H9 (cell line): ENCODE results near the gene NQO1. TPM values are rescaled to one million over a fixed set of nuclear protein-coding genes. Genes with fewer than 3 reads are reported as not detected.

Source experiments
- DNase-seq: peaks from one replicate; pipeline ENCODE4 v3.0.0-alpha.2; 2017
- H2AFZ ChIP-seq: one replicate; pipeline ENCODE4 v1.6.1; 2013; ENCODE audit warnings: mild to moderate bottlenecking, low read length, control low read depth, moderate library complexity
- H2AK5ac ChIP-seq: 2 replicates; pipeline ENCODE4 v1.6.1; 2013; ENCODE audit warnings: low read length, control low read depth, mixed read lengths; ENCODE audit not compliant: insufficient read length
- H2BK120ac ChIP-seq: one replicate; pipeline ENCODE4 v1.6.1; 2013; ENCODE audit warnings: low read depth, mild to moderate bottlenecking, low read length, control low read depth, inconsistent platforms; ENCODE audit not compliant: poor library complexity, severe bottlenecking
- H2BK12ac ChIP-seq: 2 replicates; pipeline ENCODE4 v1.6.1; 2013; ENCODE audit warnings: low read length, control low read depth, mixed read lengths, low read depth; ENCODE audit not compliant: insufficient read length
- H2BK15ac ChIP-seq: 2 replicates; pipeline ENCODE4 v1.6.1; 2013; ENCODE audit warnings: low read depth, low read length, control low read depth
- H2BK20ac ChIP-seq: one replicate; pipeline ENCODE4 v1.6.1; 2013; ENCODE audit warnings: low read depth, mild to moderate bottlenecking, low read length, control low read depth, inconsistent platforms; ENCODE audit not compliant: poor library complexity, severe bottlenecking
- H2BK5ac ChIP-seq: 2 replicates; pipeline ENCODE4 v1.6.1; 2013; ENCODE audit warnings: low read length, control low read depth, mixed read lengths; ENCODE audit not compliant: insufficient read length
- H3K14ac ChIP-seq: 2 replicates; pipeline ENCODE4 v1.6.1; 2013; ENCODE audit warnings: low read length, control low read depth; ENCODE audit not compliant: insufficient read depth
- H3K18ac ChIP-seq: 2 replicates; pipeline ENCODE4 v1.6.1; 2013; ENCODE audit warnings: low read depth, mild to moderate bottlenecking, mixed read lengths, low read length, control low read depth; ENCODE audit not compliant: insufficient read length
- H3K23ac ChIP-seq: 2 replicates; pipeline ENCODE4 v1.6.1; 2013; ENCODE audit warnings: low read length, control low read depth, mixed read lengths, low read depth; ENCODE audit not compliant: insufficient read length
- H3K23me2 ChIP-seq: 2 replicates; pipeline ENCODE4 v1.6.1; 2013; ENCODE audit warnings: low read depth, mild to moderate bottlenecking, mixed read lengths, low read length, control low read depth; ENCODE audit not compliant: insufficient read length, poor library complexity, severe bottlenecking
- H3K27ac ChIP-seq: 2 replicates; pipeline ENCODE4 v1.5.1; 2013; ENCODE audit warnings: low read length, control low read depth, mixed read lengths, low read depth; ENCODE audit not compliant: insufficient read length
- H3K27me3 ChIP-seq: 2 replicates; pipeline ENCODE4 v1.6.1; 2013; ENCODE audit warnings: low read length, control low read depth, inconsistent platforms; ENCODE audit not compliant: insufficient read depth
- H3K4ac ChIP-seq: 2 replicates; pipeline ENCODE4 v1.6.1; 2013; ENCODE audit warnings: low read depth, mild to moderate bottlenecking, control low read depth, inconsistent platforms, low read length, moderate library complexity
- H3K4me1 ChIP-seq: 2 replicates; pipeline ENCODE4 v1.6.1; 2013; ENCODE audit warnings: low read length, control low read depth, inconsistent platforms; ENCODE audit not compliant: insufficient read depth
- H3K4me2 ChIP-seq: 2 replicates; pipeline ENCODE4 v1.6.1; 2013; ENCODE audit warnings: low read length, control low read depth, mixed read lengths; ENCODE audit not compliant: insufficient read length, insufficient read depth
- H3K56ac ChIP-seq: 2 replicates; pipeline ENCODE4 v1.6.1; 2013; ENCODE audit warnings: low read depth, mild to moderate bottlenecking, mixed read lengths, low read length, control low read depth; ENCODE audit not compliant: insufficient read length
- H3K79me1 ChIP-seq: 2 replicates; pipeline ENCODE4 v1.6.1; 2013; ENCODE audit warnings: low read depth, mild to moderate bottlenecking, moderate library complexity, low read length, control low read depth, inconsistent platforms; ENCODE audit not compliant: insufficient read depth, poor library complexity, severe bottlenecking
- H3K79me2 ChIP-seq: 2 replicates; pipeline ENCODE4 v1.6.1; 2013; ENCODE audit warnings: low read length, control low read depth, inconsistent platforms; ENCODE audit not compliant: insufficient read depth
- H3K9ac ChIP-seq: 2 replicates; pipeline ENCODE4 v1.6.1; 2013; ENCODE audit warnings: low read length, control low read depth, mixed read lengths; ENCODE audit not compliant: insufficient read length; ENCODE audit errors: extremely low read depth
- H3K9me3 ChIP-seq: one replicate; pipeline ENCODE4 v1.6.1; 2013; ENCODE audit warnings: low read depth, low read length, inconsistent platforms; ENCODE audit not compliant: control insufficient read depth
- H3T11ph ChIP-seq: one replicate; pipeline ENCODE4 v1.6.1; 2013; ENCODE audit warnings: mild to moderate bottlenecking, low read length, control low read depth, inconsistent platforms
- H4K20me1 ChIP-seq: one replicate; pipeline ENCODE4 v1.6.1; 2013; ENCODE audit not compliant: control insufficient read depth, insufficient read length, insufficient read depth
- H4K5ac ChIP-seq: 2 replicates; pipeline ENCODE4 v1.6.1; 2013; ENCODE audit warnings: low read depth, mild to moderate bottlenecking, mixed read lengths, low read length, control low read depth; ENCODE audit not compliant: insufficient read length
- H4K8ac ChIP-seq: replicated peaks from 2 replicates; pipeline ENCODE4 v1.6.1; 2013; ENCODE audit warnings: low read length, control low read depth, mixed read lengths, low read depth; ENCODE audit not compliant: insufficient read length
- H4K91ac ChIP-seq: 2 replicates; pipeline ENCODE4 v1.6.1; 2013; ENCODE audit warnings: low read depth, mild to moderate bottlenecking, moderate library complexity, mixed read lengths, low read length, control low read depth; ENCODE audit not compliant: insufficient read length
- H3K27ac Mint-ChIP-seq, 3 experiments: 2 replicates in 2 of 3; 3 replicates in 1 of 3; pipeline ENCODE4 v1.8.0; 2020 to 2021; ENCODE audit warnings: mixed read lengths in 3 of 3, mild to moderate bottlenecking in 1 of 3, moderate library complexity in 1 of 3
- H3K27me3 Mint-ChIP-seq: 2 replicates; pipeline ENCODE4 v1.8.0; 2021; ENCODE audit warnings: low read depth, mild to moderate bottlenecking, moderate library complexity, mixed read lengths
- H3K36me3 Mint-ChIP-seq, 3 experiments: 2 replicates in 2 of 3; 3 replicates in 1 of 3; pipeline ENCODE4 v1.8.0; 2020 to 2021; ENCODE audit warnings: low read depth in 3 of 3, mixed read lengths in 3 of 3; ENCODE audit not compliant: insufficient read depth in 1 of 3
- H3K4me1 Mint-ChIP-seq, 2 experiments: 2 replicates each; pipeline ENCODE4 v1.8.0; 2020; ENCODE audit warnings: mixed read lengths in 2 of 2
- H3K4me3 Mint-ChIP-seq, 2 experiments: 2 replicates in 1 of 2; 3 replicates in 1 of 2; pipeline ENCODE4 v1.8.0; 2020 to 2021; ENCODE audit warnings: mild to moderate bottlenecking in 2 of 2, mixed read lengths in 2 of 2, moderate library complexity in 1 of 2
- H3K9me3 Mint-ChIP-seq, 2 experiments: 2 replicates in 1 of 2; 3 replicates in 1 of 2; pipeline ENCODE4 v1.8.0; 2020; ENCODE audit warnings: mild to moderate bottlenecking in 2 of 2, mixed read lengths in 2 of 2, moderate library complexity in 1 of 2
- WGBS: extraction: QIAGEN DNeasy Blood & Tissue Kit; methylation state at CpG from one replicate; pipeline ENCODE4 v1.1.7; 2013; ENCODE audit warnings: missing lambda C conversion rate, low lambda C conversion rate, mixed read lengths; ENCODE audit not compliant: insufficient read length; ENCODE audit errors: extremely low coverage; 5-methylcytosine and 5-hydroxymethylcytosine counted together
- total RNA-seq: library from RNA; stranded (reverse); gene quantifications from 2 replicates; pipeline ENCODE4 v1.2.1, GENCODE V29; 2021
- TF ChIP-seq, protein P1 (sequence below): fragments of 200-600 bp; sonication (generic); conservative IDR thresholded peaks from 3 replicates; pipeline ENCODE4 v1.8.0; 2021; ENCODE audit warnings: antibody characterized with exemption, mild to moderate bottlenecking

The NQO1 gene
- total RNA-seq, 1 experiment from 2014 or later, result 64.6 TPM

DNA sequence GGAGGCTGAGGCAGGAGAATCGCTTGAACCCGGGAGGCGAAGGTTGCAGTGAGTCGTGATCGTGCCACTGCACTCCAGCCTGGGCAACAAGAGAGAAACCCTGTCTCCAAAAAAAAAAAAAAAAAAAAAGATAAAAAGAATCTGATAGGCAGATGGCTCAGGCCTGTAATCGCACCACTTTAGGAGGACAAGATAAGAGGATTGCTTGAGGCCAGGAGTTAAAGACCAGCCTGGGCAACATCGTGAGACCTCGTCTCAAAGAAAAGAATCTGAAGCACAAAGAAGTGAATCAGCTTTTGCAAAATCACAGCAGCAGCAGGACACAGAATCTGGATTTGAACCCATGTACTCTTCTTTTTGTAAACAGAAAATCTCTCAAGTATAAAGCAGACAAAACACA lies 20.8 kb upstream of the NQO1 start:
- H3K27me3 Mint-ChIP-seq, result peaks cover 1% of the 10 kb centered on the region; the same call in 1 of the 2 replicates
- Histone ChIP-seq H3K79me1 (no peaks in the 10 kb centered on the region), H3K27me3 (no peaks in the 10 kb centered on the region), H2BK5ac (no peak overlapping the region), H4K5ac (no peak overlapping the region), H2AK5ac (no peak overlapping the region), H3K9ac (no peak overlapping the region), H2BK15ac (no peak overlapping the region), H2BK12ac (no peak overlapping the region), H3T11ph (no peak overlapping the region), H2BK120ac (no peak overlapping the region), H3K23ac (no peak overlapping the region), H3K14ac (no peak overlapping the region), H4K91ac (no peak overlapping the region), H3K23me2 (no peaks in the 10 kb centered on the region), H3K9me3 (no peaks in the 10 kb centered on the region), H3K56ac (no peak overlapping the region), H4K20me1 (no peaks in the 10 kb centered on the region), H3K79me2 (no peaks in the 10 kb centered on the region), H2BK20ac (no peak overlapping the region), H3K4me1 (no peaks in the 10 kb centered on the region), H2AFZ (no peak overlapping the region), H3K27ac (no peak overlapping the region), H3K4me2 (no peak overlapping the region), H3K18ac (no peak overlapping the region), H3K4ac (no peak overlapping the region), H4K8ac (no peak overlapping the region)
- TF ChIP-seq, protein P1, sequence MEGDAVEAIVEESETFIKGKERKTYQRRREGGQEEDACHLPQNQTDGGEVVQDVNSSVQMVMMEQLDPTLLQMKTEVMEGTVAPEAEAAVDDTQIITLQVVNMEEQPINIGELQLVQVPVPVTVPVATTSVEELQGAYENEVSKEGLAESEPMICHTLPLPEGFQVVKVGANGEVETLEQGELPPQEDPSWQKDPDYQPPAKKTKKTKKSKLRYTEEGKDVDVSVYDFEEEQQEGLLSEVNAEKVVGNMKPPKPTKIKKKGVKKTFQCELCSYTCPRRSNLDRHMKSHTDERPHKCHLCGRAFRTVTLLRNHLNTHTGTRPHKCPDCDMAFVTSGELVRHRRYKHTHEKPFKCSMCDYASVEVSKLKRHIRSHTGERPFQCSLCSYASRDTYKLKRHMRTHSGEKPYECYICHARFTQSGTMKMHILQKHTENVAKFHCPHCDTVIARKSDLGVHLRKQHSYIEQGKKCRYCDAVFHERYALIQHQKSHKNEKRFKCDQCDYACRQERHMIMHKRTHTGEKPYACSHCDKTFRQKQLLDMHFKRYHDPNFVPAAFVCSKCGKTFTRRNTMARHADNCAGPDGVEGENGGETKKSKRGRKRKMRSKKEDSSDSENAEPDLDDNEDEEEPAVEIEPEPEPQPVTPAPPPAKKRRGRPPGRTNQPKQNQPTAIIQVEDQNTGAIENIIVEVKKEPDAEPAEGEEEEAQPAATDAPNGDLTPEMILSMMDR, result no peak
- no peak for DNase-seq
- H3K4me1 Mint-ChIP-seq, result no peaks in the 10 kb centered on the region
- peaks cover 70 to 94% (median 92%) of the 10 kb centered on the region in 3 experiments for H3K36me3 Mint-ChIP-seq
- no peaks in the 10 kb centered on the region for H3K9me3 Mint-ChIP-seq
- no CpG with 5 or more reads among the region's 8 CpGs for WGBS
- H3K4me3 Mint-ChIP-seq, result no peak overlapping the region
- H3K27ac Mint-ChIP-seq, result peak overlapping the region in 1 of 3 experiments; percentile 5; a peak in 3 of 7 replicates
